Measurements from ENCODE around the gene ZNF570.

ZNF570 gene

GRCh38 chr19:37470216-37470615 is 1.1 kb downstream of the ZNF570 start:
- WGBS (ENCODE audit: extremely low coverage, insufficient coverage, low lambda C conversion rate), result no CpG with 5 or more reads among the region's 4 CpGs

GRCh38 chr19:37472165-37472564 is 3.0 kb downstream of the ZNF570 start:
- Histone ChIP-seq H3K9ac (ENCODE audit: low read length) (no peak overlapping the region), H2BK15ac (replicated peaks; ENCODE audit: low read depth) (no peak overlapping the region), H3K56ac (ENCODE audit: low read length) (no peak overlapping the region), H3K79me1 (ENCODE audit: low read length) (no peaks in the 10 kb centered on the region), H2BK120ac (ENCODE audit: low read depth, low read length) (no peak overlapping the region), H3K4ac (ENCODE audit: low read depth, low read length) (no peak overlapping the region), H3K4me2 (ENCODE audit: low read length) (no peak overlapping the region), H3K4me1 (ENCODE audit: control insufficient read depth, low read depth, low read length) (no peaks in the 10 kb centered on the region), H3K4me3 (ENCODE audit: low read length) (no peak overlapping the region), H2AK5ac (ENCODE audit: low read length) (no peak overlapping the region), H4K8ac (ENCODE audit: low read depth, low read length) (no peak overlapping the region), H3K79me2 (ENCODE audit: control insufficient read depth, insufficient read depth, low read length) (no peaks in the 10 kb centered on the region), H3K27ac (ENCODE audit: low read depth, low read length) (no peak overlapping the region), H3K23ac (ENCODE audit: low read length) (no peak overlapping the region), H4K5ac (ENCODE audit: low read length) (no peak overlapping the region), H3K18ac (ENCODE audit: low read length) (no peak overlapping the region), H3K36me3 (ENCODE audit: control insufficient read depth, insufficient read depth, low read length) (peaks cover 2% of the 10 kb centered on the region), H3K27me3 (ENCODE audit: insufficient read depth, low read length, poor library complexity) (no peaks in the 10 kb centered on the region), H2BK5ac (ENCODE audit: low read length) (no peak overlapping the region)
- no CpG with 5 or more reads among the region's 9 CpGs for WGBS (ENCODE audit: extremely low coverage, insufficient coverage, low lambda C conversion rate)
- DNase-seq, result no peak

More at GRCh38 chr19:37470216-37470615, 1.1 kb downstream of the ZNF570 start:
- H2BK5ac ChIP-seq (ENCODE audit: low read length), result no peak overlapping the region
- no peak overlapping the region for H3K9ac ChIP-seq (ENCODE audit: low read length)
- H3K18ac ChIP-seq (ENCODE audit: low read length), result no peak overlapping the region
- H4K8ac ChIP-seq (ENCODE audit: low read depth, low read length), result no peak overlapping the region
- H2AK5ac ChIP-seq (ENCODE audit: low read length), result no peak overlapping the region
- no peak overlapping the region for H2BK120ac ChIP-seq (ENCODE audit: low read depth, low read length)
- no peak overlapping the region for H3K23ac ChIP-seq (ENCODE audit: low read length)
- H3K36me3 ChIP-seq (ENCODE audit: control insufficient read depth, insufficient read depth, low read length), result peaks cover 2% of the 10 kb centered on the region
- no peak overlapping the region for H3K27ac ChIP-seq (ENCODE audit: low read depth, low read length)
- H3K4me3 ChIP-seq (ENCODE audit: low read length), result no peak overlapping the region
- no peaks in the 10 kb centered on the region for H3K79me1 ChIP-seq (ENCODE audit: low read length)
- no peaks in the 10 kb centered on the region for H3K79me2 ChIP-seq (ENCODE audit: control insufficient read depth, insufficient read depth, low read length)
- H2BK15ac ChIP-seq (replicated peaks; ENCODE audit: low read depth), result no peak overlapping the region
- H3K4me2 ChIP-seq (ENCODE audit: low read length), result no peak overlapping the region
- no peak for DNase-seq
- no peaks in the 10 kb centered on the region for H3K27me3 ChIP-seq (ENCODE audit: insufficient read depth, low read length, poor library complexity)
- no peak overlapping the region for H4K5ac ChIP-seq (ENCODE audit: low read length)
- no peak overlapping the region for H3K56ac ChIP-seq (ENCODE audit: low read length)
- H3K4me1 ChIP-seq (ENCODE audit: control insufficient read depth, low read depth, low read length), result no peaks in the 10 kb centered on the region
- H3K4ac ChIP-seq (ENCODE audit: low read depth, low read length), result no peak overlapping the region

GRCh38 chr19:37484406-37485168 is 15.4 kb downstream of the ZNF570 start:
- H3K4me3 ChIP-seq (ENCODE audit: low read length), result peak overlapping the region; percentile 26
- H3K79me2 ChIP-seq (ENCODE audit: control insufficient read depth, insufficient read depth, low read length), result no peaks in the 10 kb centered on the region
- no peaks in the 10 kb centered on the region for H3K4me1 ChIP-seq (ENCODE audit: control insufficient read depth, low read depth, low read length)
- H3K36me3 ChIP-seq (ENCODE audit: control insufficient read depth, insufficient read depth, low read length), result peaks cover 1% of the 10 kb centered on the region
- H2BK5ac ChIP-seq (ENCODE audit: low read length), result no peak overlapping the region
- no peak overlapping the region for H3K4ac ChIP-seq (ENCODE audit: low read depth, low read length)
- no peak overlapping the region for H2BK120ac ChIP-seq (ENCODE audit: low read depth, low read length)
- H3K79me1 ChIP-seq (ENCODE audit: low read length), result no peaks in the 10 kb centered on the region
- no peak overlapping the region for H2AK5ac ChIP-seq (ENCODE audit: low read length)
- no peak overlapping the region for H3K9ac ChIP-seq (ENCODE audit: low read length)
- H4K5ac ChIP-seq (ENCODE audit: low read length), result no peak overlapping the region
- H2BK15ac ChIP-seq (replicated peaks; ENCODE audit: low read depth), result no peak overlapping the region
- H3K4me2 ChIP-seq (ENCODE audit: low read length), result no peak overlapping the region
- no peak overlapping the region for H3K56ac ChIP-seq (ENCODE audit: low read length)
- H3K27me3 ChIP-seq (ENCODE audit: insufficient read depth, low read length, poor library complexity), result no peaks in the 10 kb centered on the region
- no peak overlapping the region for H3K18ac ChIP-seq (ENCODE audit: low read length)
- H4K8ac ChIP-seq (ENCODE audit: low read depth, low read length), result no peak overlapping the region
- no CpG with 5 or more reads among the region's 8 CpGs for WGBS (ENCODE audit: extremely low coverage, insufficient coverage, low lambda C conversion rate)
- DNase-seq, result peak; percentile 26
- H3K23ac ChIP-seq (ENCODE audit: low read length), result no peak overlapping the region
- no peak overlapping the region for H3K27ac ChIP-seq (ENCODE audit: low read depth, low read length)

- H3K27ac ChIP-seq (ENCODE audit: low read depth, low read length), result no peak overlapping the region
- H3K79me2 ChIP-seq (ENCODE audit: control insufficient read depth, insufficient read depth, low read length), result no peaks in the 10 kb centered on the region
- H2AK5ac ChIP-seq (ENCODE audit: low read length), result no peak overlapping the region
- no peak for DNase-seq
- H3K9ac ChIP-seq (ENCODE audit: low read length), result no peak overlapping the region
- H3K23ac ChIP-seq (ENCODE audit: low read length), result no peak overlapping the region
- no peak overlapping the region for H3K4me3 ChIP-seq (ENCODE audit: low read length)
- H3K36me3 ChIP-seq (ENCODE audit: control insufficient read depth, insufficient read depth, low read length), result no peaks in the 10 kb centered on the region
- H2BK15ac ChIP-seq (replicated peaks; ENCODE audit: low read depth), result no peak overlapping the region
- H3K4ac ChIP-seq (ENCODE audit: low read depth, low read length), result no peak overlapping the region
- no peak overlapping the region for H3K4me2 ChIP-seq (ENCODE audit: low read length)
- no peaks in the 10 kb centered on the region for H3K27me3 ChIP-seq (ENCODE audit: insufficient read depth, low read length, poor library complexity)
- no peak overlapping the region for H3K18ac ChIP-seq (ENCODE audit: low read length)
- H2BK120ac ChIP-seq (ENCODE audit: low read depth, low read length), result no peak overlapping the region
- no peaks in the 10 kb centered on the region for H3K4me1 ChIP-seq (ENCODE audit: control insufficient read depth, low read depth, low read length)
- H4K8ac ChIP-seq (ENCODE audit: low read depth, low read length), result no peak overlapping the region
- no peak overlapping the region for H4K5ac ChIP-seq (ENCODE audit: low read length)
- no CpG with 5 or more reads among the region's 3 CpGs for WGBS (ENCODE audit: extremely low coverage, insufficient coverage, low lambda C conversion rate)
- H3K56ac ChIP-seq (ENCODE audit: low read length), result no peak overlapping the region
- H2BK5ac ChIP-seq (ENCODE audit: low read length), result no peak overlapping the region
- H3K79me1 ChIP-seq (ENCODE audit: low read length), result no peaks in the 10 kb centered on the region
Observed at GRCh38 chr19:37492213-37492612, 23.1 kb downstream of the ZNF570 start.

GRCh38 chr19:37505958-37506386 is 36.8 kb downstream of the ZNF570 start:
- WGBS (ENCODE audit: extremely low coverage, insufficient coverage, low lambda C conversion rate), result no CpG with 5 or more reads among the region's 12 CpGs
- Histone ChIP-seq H3K79me1 (ENCODE audit: low read length) (peaks cover 9% of the 10 kb centered on the region), H3K23ac (ENCODE audit: low read length) (peak overlapping the region; percentile 51), H3K27ac (ENCODE audit: low read depth, low read length) (no peak overlapping the region), H3K9ac (ENCODE audit: low read length) (peak overlapping the region; percentile 98), H3K27me3 (ENCODE audit: insufficient read depth, low read length, poor library complexity) (no peaks in the 10 kb centered on the region), H4K8ac (ENCODE audit: low read depth, low read length) (no peak overlapping the region), H3K4me2 (ENCODE audit: low read length) (peak overlapping the region; percentile 63), H3K4me1 (ENCODE audit: control insufficient read depth, low read depth, low read length) (peaks cover 5% of the 10 kb centered on the region), H2BK5ac (ENCODE audit: low read length) (no peak overlapping the region), H3K18ac (ENCODE audit: low read length) (peak overlapping the region; percentile 43), H3K4ac (ENCODE audit: low read depth, low read length) (peak overlapping the region; percentile 77), H2BK120ac (ENCODE audit: low read depth, low read length) (no peak overlapping the region), H3K36me3 (ENCODE audit: control insufficient read depth, insufficient read depth, low read length) (no peaks in the 10 kb centered on the region), H2AK5ac (ENCODE audit: low read length) (no peak overlapping the region), H4K5ac (ENCODE audit: low read length) (peak overlapping the region; percentile 27), H3K56ac (ENCODE audit: low read length) (peak overlapping the region; percentile 90), H3K79me2 (ENCODE audit: control insufficient read depth, insufficient read depth, low read length) (peaks cover 5% of the 10 kb centered on the region), H3K4me3 (ENCODE audit: low read length) (peak overlapping the region; percentile 86), H2BK15ac (replicated peaks; ENCODE audit: low read depth) (no peak overlapping the region)
- DNase-seq, result no peak
